Neural progenitor cell (in vitro differentiated cells): Measurements from ENCODE around the gene WAC. TPM values are rescaled to one million over a fixed set of nuclear protein-coding genes. Genes with fewer than 3 reads are reported as not detected.
"Not testable (repeated sequence)": the region's sequence is repeated elsewhere in the genome, so short reads cannot be mapped to it uniquely, and the experiment has no call there.

Experiments used
- DNase-seq: peaks from one replicate; pipeline ENCODE4 v3.0.0-alpha.2; 2016; ENCODE audit warnings: low spot score
- H2AFZ ChIP-seq: fragments of 200-600 bp; sonication (generic); replicated peaks from 2 replicates; pipeline ENCODE4 v1.6.1; 2016; ENCODE audit warnings: antibody characterized with exemption
- H3F3A ChIP-seq: fragments of 200-600 bp; sonication (generic); 2 replicates; pipeline ENCODE4 v1.6.1; 2016; ENCODE audit warnings: antibody characterized with exemption, low read depth
- H3K27ac ChIP-seq: fragments of 200-600 bp; sonication (generic); 2 replicates; pipeline ENCODE4 v1.5.1; 2016; ENCODE audit warnings: mild to moderate bottlenecking
- H3K27me3 ChIP-seq: fragments of 200-600 bp; sonication (generic); 2 replicates; pipeline ENCODE4 v1.6.1; 2016; ENCODE audit warnings: mild to moderate bottlenecking, moderate library complexity
- H3K36me3 ChIP-seq: fragments of 200-600 bp; sonication (generic); 2 replicates; pipeline ENCODE4 v1.5.1; 2016
- H3K4me1 ChIP-seq: fragments of 200-600 bp; sonication (generic); 2 replicates; pipeline ENCODE4 v1.6.1; 2016; ENCODE audit warnings: mixed run types
- H3K4me2 ChIP-seq: fragments of 200-600 bp; sonication (generic); 2 replicates; pipeline ENCODE4 v1.6.1; 2016
- H3K4me3 ChIP-seq: fragments of 200-600 bp; sonication (generic); 2 replicates; pipeline ENCODE4 v1.5.1; 2016
- H3K79me2 ChIP-seq: fragments of 200-600 bp; sonication (generic); 2 replicates; pipeline ENCODE4 v1.6.1; 2016; ENCODE audit warnings: low read depth
- H3K9ac ChIP-seq: fragments of 200-600 bp; sonication (generic); 2 replicates; pipeline ENCODE4 v1.6.1; 2016
- H3K9me3 ChIP-seq: fragments of 200-600 bp; sonication (generic); 2 replicates; pipeline ENCODE4 v1.5.1; 2016; ENCODE audit warnings: low read depth
- H4K20me1 ChIP-seq: fragments of 200-600 bp; sonication (generic); 2 replicates; pipeline ENCODE4 v1.6.1; 2016; ENCODE audit warnings: low read depth
- H3K27ac Mint-ChIP-seq: 3 replicates; pipeline ENCODE4 v1.8.0; 2021; ENCODE audit warnings: mixed read lengths
- H3K27me3 Mint-ChIP-seq: 2 replicates; pipeline ENCODE4 v1.8.0; 2022; ENCODE audit warnings: low read depth, mild to moderate bottlenecking, inconsistent platforms, moderate library complexity, mixed read lengths; ENCODE audit not compliant: insufficient read depth
- H3K36me3 Mint-ChIP-seq: 3 replicates; pipeline ENCODE4 v1.8.0; 2021; ENCODE audit warnings: mixed read lengths
- H3K4me1 Mint-ChIP-seq: 3 replicates; pipeline ENCODE4 v1.8.0; 2021; ENCODE audit warnings: mixed read lengths
- H3K4me3 Mint-ChIP-seq: 3 replicates; pipeline ENCODE4 v1.8.0; 2021; ENCODE audit warnings: mild to moderate bottlenecking, moderate library complexity, mixed read lengths
- H3K9me3 Mint-ChIP-seq: 3 replicates; pipeline ENCODE4 v1.8.0; 2020; ENCODE audit warnings: mixed read lengths
- EZH2 ChIP-seq: fragments of 200-600 bp; sonication (generic); IDR thresholded peaks from 2 replicates; pipeline ENCODE4 v1.6.1; 2017; ENCODE audit warnings: antibody characterized with exemption, mild to moderate bottlenecking, moderate library complexity
- EZH2phosphoT487 ChIP-seq: fragments of 200-600 bp; sonication (generic); IDR thresholded peaks from 2 replicates; pipeline ENCODE4 v1.6.1; 2017; ENCODE audit warnings: antibody characterized with exemption
- total RNA-seq: library from RNA; depleted of rRNA; stranded (reverse); fragments of >200 nt; gene quantifications from 2 replicates; pipeline ENCODE4 v1.2.3, GENCODE V29; 2015; ENCODE audit warnings: low replicate concordance
- TF ChIP-seq, protein P1 (sequence below): fragments of 200-600 bp; sonication (generic); IDR thresholded peaks from 2 replicates; pipeline ENCODE4 v1.5.1; 2017; ENCODE audit warnings: antibody characterized with exemption, mild to moderate bottlenecking

Gene WAC
- total RNA-seq, 1 donor from 2014 or later, result 174 TPM

DNA sequence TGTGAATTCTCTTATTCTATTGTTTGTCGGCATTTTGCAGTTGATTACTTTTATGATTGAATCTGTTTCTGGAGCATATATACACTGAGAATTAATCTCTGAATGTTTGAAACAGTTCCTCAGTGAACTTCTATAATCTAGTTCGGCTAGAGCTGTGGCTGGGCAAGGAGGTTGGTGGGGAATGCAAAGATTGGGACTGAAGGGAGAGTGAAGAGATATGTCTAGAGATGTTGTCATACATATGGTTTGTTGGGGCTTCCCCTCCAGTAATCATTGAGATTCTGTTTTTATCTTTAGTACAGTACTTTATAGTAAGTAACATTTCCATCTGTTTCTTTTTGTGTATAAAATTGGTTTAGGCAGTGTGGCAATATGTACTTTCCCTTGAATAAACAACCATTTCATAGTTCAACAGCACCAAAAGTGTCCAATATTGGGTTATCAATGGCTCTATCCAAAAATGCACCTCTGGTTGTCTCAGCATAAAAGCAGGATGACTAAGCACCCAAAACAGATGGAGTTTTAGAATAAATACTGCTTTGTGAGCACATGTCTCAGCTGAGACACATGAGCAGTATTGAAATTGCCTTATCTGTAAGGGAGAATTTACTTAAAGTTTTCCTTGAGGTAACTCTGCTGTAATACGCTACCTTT, 36.7 kb downstream of the WAC start:
- H3K9me3 Mint-ChIP-seq, result no peaks in the 10 kb centered on the region
- H3K79me2 ChIP-seq, result peaks cover 100% of the 10 kb centered on the region
- DNase-seq, result no peak
- H3K4me3 Mint-ChIP-seq, result no peak overlapping the region
- H3K27me3 Mint-ChIP-seq, result no peaks in the 10 kb centered on the region
- H3K4me1 ChIP-seq, result no peaks in the 10 kb centered on the region
- no peak overlapping the region for H3K27ac Mint-ChIP-seq
- H3K36me3 ChIP-seq, result peaks cover 15% of the 10 kb centered on the region
- peaks cover 3% of the 10 kb centered on the region for H3F3A ChIP-seq
- H4K20me1 ChIP-seq, result peaks cover 100% of the 10 kb centered on the region
- H3K36me3 Mint-ChIP-seq, result peaks cover 26% of the 10 kb centered on the region
- TF ChIP-seq, protein P1, sequence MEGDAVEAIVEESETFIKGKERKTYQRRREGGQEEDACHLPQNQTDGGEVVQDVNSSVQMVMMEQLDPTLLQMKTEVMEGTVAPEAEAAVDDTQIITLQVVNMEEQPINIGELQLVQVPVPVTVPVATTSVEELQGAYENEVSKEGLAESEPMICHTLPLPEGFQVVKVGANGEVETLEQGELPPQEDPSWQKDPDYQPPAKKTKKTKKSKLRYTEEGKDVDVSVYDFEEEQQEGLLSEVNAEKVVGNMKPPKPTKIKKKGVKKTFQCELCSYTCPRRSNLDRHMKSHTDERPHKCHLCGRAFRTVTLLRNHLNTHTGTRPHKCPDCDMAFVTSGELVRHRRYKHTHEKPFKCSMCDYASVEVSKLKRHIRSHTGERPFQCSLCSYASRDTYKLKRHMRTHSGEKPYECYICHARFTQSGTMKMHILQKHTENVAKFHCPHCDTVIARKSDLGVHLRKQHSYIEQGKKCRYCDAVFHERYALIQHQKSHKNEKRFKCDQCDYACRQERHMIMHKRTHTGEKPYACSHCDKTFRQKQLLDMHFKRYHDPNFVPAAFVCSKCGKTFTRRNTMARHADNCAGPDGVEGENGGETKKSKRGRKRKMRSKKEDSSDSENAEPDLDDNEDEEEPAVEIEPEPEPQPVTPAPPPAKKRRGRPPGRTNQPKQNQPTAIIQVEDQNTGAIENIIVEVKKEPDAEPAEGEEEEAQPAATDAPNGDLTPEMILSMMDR, result no peak
- no peak for TF ChIP-seq EZH2
- TF ChIP-seq EZH2phosphoT487, result no peak
- no peak overlapping the region for H3K4me3 ChIP-seq
- H3K9me3 ChIP-seq, result no peaks in the 10 kb centered on the region
- no peaks in the 10 kb centered on the region for H3K27me3 ChIP-seq
- H2AFZ ChIP-seq, result no peak overlapping the region
- no peak overlapping the region for H3K27ac ChIP-seq
- H3K4me2 ChIP-seq, result no peak overlapping the region
- H3K4me1 Mint-ChIP-seq, result peaks cover 5% of the 10 kb centered on the region
- H3K9ac ChIP-seq, result no peak overlapping the region

DNA sequence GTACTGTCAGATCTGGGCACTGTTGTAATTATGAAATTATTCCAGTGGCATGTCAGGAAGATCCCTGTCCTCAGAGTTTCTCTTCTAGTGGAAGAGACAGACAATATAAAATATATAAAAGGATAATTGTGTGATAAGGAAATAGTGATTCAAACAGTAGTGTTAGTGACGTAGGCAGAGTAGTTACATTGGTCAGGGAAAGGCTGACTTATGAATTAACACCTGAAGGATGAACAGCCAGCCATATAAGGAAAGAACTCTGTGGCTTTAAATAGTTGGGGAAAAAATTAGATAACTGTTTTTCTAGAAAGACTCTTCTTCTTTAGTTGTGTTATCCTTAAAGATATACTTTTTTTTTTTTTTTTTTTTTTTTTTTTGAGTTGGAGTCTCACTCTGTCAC, 37.7 kb downstream of the WAC start:
- Histone ChIP-seq H3K4me3 (no peak overlapping the region), H3F3A (no peaks in the 10 kb centered on the region), H3K27ac (no peak overlapping the region), H3K27me3 (no peaks in the 10 kb centered on the region), H3K4me1 (no peaks in the 10 kb centered on the region), H3K79me2 (peaks cover 100% of the 10 kb centered on the region), H4K20me1 (peaks cover 100% of the 10 kb centered on the region), H3K36me3 (peaks cover 12% of the 10 kb centered on the region), H3K4me2 (no peak overlapping the region), H3K9me3 (no peaks in the 10 kb centered on the region), H2AFZ (no peak overlapping the region), H3K9ac (no peak overlapping the region)
- Mint-ChIP-seq H3K4me1 (peaks cover 5% of the 10 kb centered on the region), H3K36me3 (peaks cover 30% of the 10 kb centered on the region), H3K4me3 (no peak overlapping the region), H3K27me3 (no peaks in the 10 kb centered on the region), H3K27ac (no peak overlapping the region), H3K9me3 (no peaks in the 10 kb centered on the region)
- no peak for DNase-seq
- TF ChIP-seq EZH2 (no peak), EZH2phosphoT487 (no peak)
- TF ChIP-seq, protein P1, result no peak

DNA sequence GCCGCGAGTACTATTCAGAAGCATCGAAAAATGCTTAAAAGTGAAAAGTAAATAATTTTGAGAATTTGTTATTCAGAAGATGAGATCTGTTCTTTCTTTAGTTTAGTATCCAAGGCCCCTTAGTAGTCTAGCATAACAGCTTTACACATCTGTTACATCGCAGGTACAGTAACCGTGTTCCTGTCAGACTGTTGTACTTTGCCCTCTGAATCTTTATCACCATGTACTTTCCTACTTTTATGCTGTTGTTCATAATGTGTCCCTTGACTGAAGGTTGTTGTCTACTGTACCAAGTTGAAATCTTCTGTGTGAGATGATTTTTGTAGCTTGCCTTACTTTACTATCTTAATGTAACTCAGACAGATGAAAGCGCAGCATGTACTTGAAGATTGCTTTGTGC, 38.3 kb downstream of the WAC start:
- DNase-seq, result no peak
- peaks cover 5% of the 10 kb centered on the region for H3K4me1 Mint-ChIP-seq
- Histone ChIP-seq H3K27me3 (no peaks in the 10 kb centered on the region), H3K4me2 (no peak overlapping the region), H4K20me1 (peaks cover 100% of the 10 kb centered on the region), H3K27ac (no peak overlapping the region), H3K79me2 (peaks cover 100% of the 10 kb centered on the region), H3K4me3 (no peak overlapping the region), H3K9me3 (no peaks in the 10 kb centered on the region), H3K9ac (no peak overlapping the region), H3K4me1 (no peaks in the 10 kb centered on the region), H3F3A (no peaks in the 10 kb centered on the region), H3K36me3 (peaks cover 7% of the 10 kb centered on the region), H2AFZ (no peak overlapping the region)
- TF ChIP-seq, protein P1, result no peak
- TF ChIP-seq EZH2phosphoT487, result no peak
- TF ChIP-seq EZH2, result no peak
- no peaks in the 10 kb centered on the region for H3K27me3 Mint-ChIP-seq
- H3K4me3 Mint-ChIP-seq, result no peak overlapping the region
- no peak overlapping the region for H3K27ac Mint-ChIP-seq
- no peaks in the 10 kb centered on the region for H3K9me3 Mint-ChIP-seq
- H3K36me3 Mint-ChIP-seq, result peaks cover 28% of the 10 kb centered on the region

DNA sequence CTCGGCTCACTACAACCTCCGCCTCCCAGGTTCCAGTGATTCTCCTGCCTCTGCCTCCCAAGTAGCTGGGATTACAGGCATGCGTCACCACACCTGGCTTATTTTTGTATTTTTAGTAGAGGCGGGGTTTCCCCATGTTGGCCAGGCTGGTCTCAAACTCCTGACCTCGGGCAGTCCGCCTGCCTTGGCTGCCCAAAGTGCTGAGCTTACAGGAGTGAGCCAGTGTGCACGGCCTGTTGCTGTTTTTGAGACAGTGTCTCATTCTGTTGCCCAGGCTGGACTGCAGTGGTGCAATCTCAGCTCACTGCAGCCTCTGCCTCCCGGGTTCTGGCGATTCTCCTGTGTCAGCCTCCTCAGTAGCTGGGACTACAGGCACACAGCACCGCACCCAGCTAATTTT, 41.3 kb downstream of the WAC start:
- Histone ChIP-seq H3K79me2 (peaks cover 100% of the 10 kb centered on the region), H4K20me1 (peaks cover 100% of the 10 kb centered on the region)
- not testable (repeated sequence) for H3K36me3 ChIP-seq, H3K4me2 ChIP-seq, H3K27ac Mint-ChIP-seq, H3K4me3 ChIP-seq, H3K9ac ChIP-seq, H3F3A ChIP-seq, H3K4me1 ChIP-seq, H3K27ac ChIP-seq, H3K4me3 Mint-ChIP-seq, DNase-seq, H3K27me3 Mint-ChIP-seq, H3K27me3 ChIP-seq, H3K9me3 Mint-ChIP-seq, H3K4me1 Mint-ChIP-seq, H2AFZ ChIP-seq, H3K9me3 ChIP-seq
- H3K36me3 Mint-ChIP-seq, result peaks cover 25% of the 10 kb centered on the region
